Right lobe of liver (tissue), 6 donors: Measurements from ENCODE around the gene ARSG. TPM values are rescaled to one million over a fixed set of nuclear protein-coding genes. Genes with fewer than 3 reads are reported as not detected.
A peak's percentile ranks its signal among the peaks of the same experiment; 100 is the strongest.

ENCODE experiments used
- ATAC-seq, 4 donors: fragments of 200-7000 bp; cut with Tn5 transposase; one replicate each; pipeline ENCODE4 v1.9.1; 2020; ENCODE audit warnings: mild to moderate bottlenecking in 4 of 4, moderate library complexity in 4 of 4
- DNase-seq, 3 donors: peaks; one replicate each; pipeline ENCODE4 v3.0.0-alpha.2; 2020
- H3K27ac ChIP-seq, 3 donors: fragments of 200-600 bp; one replicate each; pipeline ENCODE4 v1.8.0; 2022
- H3K27me3 ChIP-seq, 2 donors: fragments of 200-600 bp; one replicate each; pipeline ENCODE4 v1.8.0; 2022
- H3K36me3 ChIP-seq, 4 donors: fragments of 200-600 bp; sonication (generic) in 1 of 4; one replicate each; pipeline versions ENCODE4 v1.5.1 to v1.8.0; 2017 to 2022; ENCODE audit warnings: control low read depth in 1 of 4
- H3K4me1 ChIP-seq, 4 donors: fragments of 200-600 bp; sonication (generic) in 1 of 4; one replicate each; pipeline versions ENCODE4 v1.5.1 to v1.8.0; 2017 to 2022; ENCODE audit warnings: control low read depth in 1 of 4
- H3K4me3 ChIP-seq, 3 donors: fragments of 200-600 bp; one replicate each; pipeline ENCODE4 v1.8.0; 2022
- H3K9me3 ChIP-seq, 4 donors: fragments of 200-600 bp; sonication (generic) in 1 of 4; one replicate each; pipeline versions ENCODE4 v1.5.1 to v1.8.0; 2017 to 2022; ENCODE audit warnings: control low read depth in 1 of 4
- CTCF ChIP-seq, 4 donors: fragments of 200-600 bp in 3 of 4; fragments of 450-650 bp in 1 of 4; IDR thresholded peaks; one replicate each; pipeline versions ENCODE4 v1.5.1 to v1.8.0; 2016 to 2022; ENCODE audit warnings: antibody characterized with exemption in 4 of 4, mild to moderate bottlenecking in 2 of 4
- POLR2A ChIP-seq: fragments of 450-650 bp; IDR thresholded peaks from one replicate; pipeline ENCODE4 v1.6.1; 2017; ENCODE audit warnings: antibody characterized with exemption, mild to moderate bottlenecking
- WGBS: methylation state at CpG from one replicate; pipeline ENCODE4 v1.1.6; 2018; ENCODE audit warnings: low coverage, low lambda C conversion rate; ENCODE audit not compliant: insufficient coverage; ENCODE audit errors: missing lambda C conversion rate; 5-methylcytosine and 5-hydroxymethylcytosine counted together
- intact Hi-C, 2 donors: fragments of 100-400 bp; cut with DNase I; formaldehyde crosslinking; loops; one replicate each; pipeline versions ENCODE4 v1.11.2 to v1.14.1; 2022
- total RNA-seq, 6 experiments: library from RNA; depleted of rRNA in 2 of 6; stranded (reverse); fragments of >200 nt in 2 of 6; fragmentation: NEBNext Ultra II Directional in 3 of 6; extraction: Animal tissue kit (Norgen Biotek cat#: 25700) in 3 of 6; gene quantifications; one replicate each; pipeline versions ENCODE4 v1.1.0 to v1.2.4, GENCODE V29; 2016 to 2023
- donor health status: DM: no; HTN: yes; CAD: no.
- donor health status: DM: no; HTN: no; CAD: no.
- donor health status: DM: no; HTN: no; CAD: no.
- donor health status: DM: no; HTN: yes; CAD: no.
- donor health status: DM: no; HTN: yes; CAD: no.

ARSG gene
- total RNA-seq, 6 experiments from 2014 or later = 1.2 to 3.3 (median 2.5) TPM

GRCh38 chr17:68384471-68384870 lies 93.2 kb downstream of the ARSG start:
- Histone ChIP-seq H3K27me3 (no peaks in the 10 kb centered on the region), H3K36me3 (no peaks in the 10 kb centered on the region), H3K4me3 (no peak overlapping the region), H3K27ac (peak overlapping the region in 2 of 3 donors; percentile 51 to 56), H3K4me1 (peaks cover 7 to 43% (median 17%) of the 10 kb centered on the region in 4 donors), H3K9me3 (no peaks in the 10 kb centered on the region)
- 92% methylated on average over 1 of the region's 1 CpG for WGBS
- TF ChIP-seq CTCF (IDR thresholded peaks at IDR 0.05) (no peak), POLR2A (no peak)
- ATAC-seq = no peak
- intact Hi-C loops = no loop called here
- DNase-seq = no peak

GRCh38 chr17:68384941-68385340 lies 93.6 kb downstream of the ARSG start:
- no peaks in the 10 kb centered on the region for H3K27me3 ChIP-seq
- 48% methylated on average over 4 of the region's 4 CpGs for WGBS
- peak overlapping the region in 1 of 3 donors; percentile 56 for H3K27ac ChIP-seq
- ATAC-seq (no peak), DNase-seq (no peak)
- H3K4me3 ChIP-seq = no peak overlapping the region
- no peaks in the 10 kb centered on the region for H3K9me3 ChIP-seq
- H3K4me1 ChIP-seq = peaks cover 5 to 38% (median 15%) of the 10 kb centered on the region in 4 donors
- intact Hi-C loops = no loop called here
- H3K36me3 ChIP-seq = no peaks in the 10 kb centered on the region
- TF ChIP-seq CTCF (IDR thresholded peaks at IDR 0.05) = no peak

- no peaks in the 10 kb centered on the region for H3K9me3 ChIP-seq
- no peaks in the 10 kb centered on the region for H3K36me3 ChIP-seq
- peaks cover 5 to 38% (median 17%) of the 10 kb centered on the region in 4 donors for H3K4me1 ChIP-seq
- DNase-seq = no peak
- intact Hi-C loops = no loop called here
- no peak for TF ChIP-seq CTCF (IDR thresholded peaks at IDR 0.05)
- no peak for TF ChIP-seq POLR2A
- H3K27me3 ChIP-seq = no peaks in the 10 kb centered on the region
- H3K27ac ChIP-seq = peak overlapping the region; percentile 28 to 65 (median 41)
- no peak for ATAC-seq
- H3K4me3 ChIP-seq = no peak overlapping the region
- 60% methylated on average over 1 of the region's 8 CpGs for WGBS
Observed at GRCh38 chr17:68385490-68386215, 94.4 kb downstream of the ARSG start.

GRCh38 chr17:68387435-68388218 lies 96.3 kb downstream of the ARSG start:
- DNase-seq = no peak
- H3K4me3 ChIP-seq = no peak overlapping the region
- H3K4me1 ChIP-seq = peaks cover 5 to 57% (median 27%) of the 10 kb centered on the region in 4 donors
- no peaks in the 10 kb centered on the region for H3K27me3 ChIP-seq
- TF ChIP-seq CTCF (IDR thresholded peaks at IDR 0.05) (no peak), POLR2A (no peak)
- intact Hi-C loops = no loop called here
- no peaks in the 10 kb centered on the region for H3K9me3 ChIP-seq
- WGBS = 95% methylated on average over 6 of the region's 6 CpGs
- H3K27ac ChIP-seq = peak overlapping the region in 1 of 3 donors; percentile 10
- no peaks in the 10 kb centered on the region for H3K36me3 ChIP-seq
- no peak for ATAC-seq
